ENCODE measurements around the gene SDK1. TPM values are rescaled to one million over a fixed set of nuclear protein-coding genes. Genes with fewer than 3 reads are reported as not detected.

SDK1 gene
- total RNA-seq, 4 donors from 2014 or later: under 0.01 to 16.2 (median 7.2) TPM

GRCh38 chr7:4073052-4073451 lies 772.0 kb downstream of the SDK1 start:
- intact Hi-C loops (cut with DNase I; ENCODE audit: low total_unique reads): no loop called here
- Histone ChIP-seq H3K4me3 (no peak overlapping the region), H3K27me3 (no peaks in the 10 kb centered on the region)

GRCh38 chr7:4073750-4074149 lies 772.7 kb downstream of the SDK1 start:
- no peaks in the 10 kb centered on the region for H3K4me1 ChIP-seq
- H3K4me3 ChIP-seq: no peak overlapping the region
- H3K36me3 ChIP-seq: no peaks in the 10 kb centered on the region
- no peaks in the 10 kb centered on the region for H3K9me3 ChIP-seq
- H3K27ac ChIP-seq: no peak overlapping the region
- no peak for TF ChIP-seq CTCF (IDR thresholded peaks at IDR 0.05)
- TF ChIP-seq POLR2A (IDR thresholded peaks at IDR 0.05): no peak
- DNase-seq: no peak
- intact Hi-C loops (cut with DNase I; ENCODE audit: low total_unique reads): no loop called here
- H3K27me3 ChIP-seq: no peaks in the 10 kb centered on the region

More at GRCh38 chr7:4073052-4073451, 772.0 kb downstream of the SDK1 start:
- H3K9me3 ChIP-seq: no peaks in the 10 kb centered on the region
- no peaks in the 10 kb centered on the region for H3K4me1 ChIP-seq
- no peak for TF ChIP-seq POLR2A (IDR thresholded peaks at IDR 0.05)
- DNase-seq: no peak
- no peak overlapping the region for H3K27ac ChIP-seq
- H3K36me3 ChIP-seq: no peaks in the 10 kb centered on the region

- Histone ChIP-seq H3K9me3 (no peaks in the 10 kb centered on the region), H3K36me3 (no peaks in the 10 kb centered on the region), H3K4me3 (no peak overlapping the region), H3K27me3 (no peaks in the 10 kb centered on the region), H3K27ac (no peak overlapping the region), H3K4me1 (no peaks in the 10 kb centered on the region)
- TF ChIP-seq CTCF (IDR thresholded peaks at IDR 0.05) (no peak), POLR2A (IDR thresholded peaks at IDR 0.05) (no peak)
- intact Hi-C loops (cut with DNase I; ENCODE audit: low total_unique reads): no loop called here
- no peak for DNase-seq
Measured at GRCh38 chr7:4074407-4074806, 773.4 kb downstream of the SDK1 start.

- intact Hi-C loops (cut with DNase I; ENCODE audit: low total_unique reads): no loop called here
- H3K4me3 ChIP-seq: no peak overlapping the region
- no peaks in the 10 kb centered on the region for H3K27me3 ChIP-seq
- no peaks in the 10 kb centered on the region for H3K4me1 ChIP-seq
- no peaks in the 10 kb centered on the region for H3K9me3 ChIP-seq
- TF ChIP-seq POLR2A (IDR thresholded peaks at IDR 0.05) (no peak), CTCF (IDR thresholded peaks at IDR 0.05) (no peak)
- H3K36me3 ChIP-seq: no peaks in the 10 kb centered on the region
- no peak overlapping the region for H3K27ac ChIP-seq
- no peak for DNase-seq
Measured at GRCh38 chr7:4074994-4075393, 773.9 kb downstream of the SDK1 start.

- TF ChIP-seq POLR2A (IDR thresholded peaks at IDR 0.05) (no peak), CTCF (IDR thresholded peaks at IDR 0.05) (no peak)
- no peak overlapping the region for H3K27ac ChIP-seq
- no peaks in the 10 kb centered on the region for H3K27me3 ChIP-seq
- no peaks in the 10 kb centered on the region for H3K9me3 ChIP-seq
- intact Hi-C loops (cut with DNase I; ENCODE audit: low total_unique reads): no loop called here
- DNase-seq: no peak
- H3K4me3 ChIP-seq: no peak overlapping the region
- no peaks in the 10 kb centered on the region for H3K4me1 ChIP-seq
- no peaks in the 10 kb centered on the region for H3K36me3 ChIP-seq
Measured at GRCh38 chr7:4076701-4077294, 775.7 kb downstream of the SDK1 start.

- Histone ChIP-seq H3K4me3 (no peak overlapping the region), H3K9me3 (no peaks in the 10 kb centered on the region), H3K27ac (no peak overlapping the region), H3K27me3 (no peaks in the 10 kb centered on the region), H3K4me1 (no peaks in the 10 kb centered on the region), H3K36me3 (no peaks in the 10 kb centered on the region)
- intact Hi-C loops (cut with DNase I; ENCODE audit: low total_unique reads): no loop called here
- no peak for DNase-seq
- no peak for TF ChIP-seq CTCF (IDR thresholded peaks at IDR 0.05)
- no peak for TF ChIP-seq POLR2A (IDR thresholded peaks at IDR 0.05)
Measured at GRCh38 chr7:4077980-4078379, 776.9 kb downstream of the SDK1 start.

Measured in uterus (tissue), 4 donors.